ENCODE measurements around the gene AP2M1.

The AP2M1 gene

GRCh38 chr3:184174646-184175492, at the start of gene AP2M1:
Gene AP2M1, plus strand, starts transcription at chr3:184174855. Its CDS starts 2,139 bp downstream, at chr3:184176994.
- TF ChIP-seq CTCF (IDR thresholded peaks at IDR 0.05; ENCODE audit: extremely low read depth, insufficient read depth, missing control alignments): peak; percentile 17
- in situ Hi-C loops (cut with MboI; ENCODE audit: low pct_unique_long_range_greater_than_20kb, low sequenced_read_pairs, unreplicated experiment): no loop called here
- peak; percentile 98 for DNase-seq (ENCODE audit: low spot score)

- TF ChIP-seq CTCF (IDR thresholded peaks at IDR 0.05; ENCODE audit: extremely low read depth, insufficient read depth, missing control alignments): no peak
- DNase-seq (ENCODE audit: low spot score): no peak
- in situ Hi-C loops (cut with MboI; ENCODE audit: low pct_unique_long_range_greater_than_20kb, low sequenced_read_pairs, unreplicated experiment): no loop called here
These were observed 48.6 kb upstream of the AP2M1 start for GRCh38 chr3:184126006-184126405.

GRCh38 chr3:184129012-184129411, 45.6 kb upstream of the AP2M1 start:
- peak; percentile 45 for TF ChIP-seq CTCF (IDR thresholded peaks at IDR 0.05; ENCODE audit: extremely low read depth, insufficient read depth, missing control alignments)
- in situ Hi-C loops (cut with MboI; ENCODE audit: low pct_unique_long_range_greater_than_20kb, low sequenced_read_pairs, unreplicated experiment): no loop called here
- no peak for DNase-seq (ENCODE audit: low spot score)

GRCh38 chr3:184132945-184133344, 41.7 kb upstream of the AP2M1 start:
- TF ChIP-seq CTCF (IDR thresholded peaks at IDR 0.05; ENCODE audit: extremely low read depth, insufficient read depth, missing control alignments): no peak

GRCh38 chr3:184133840-184134745, 40.6 kb upstream of the AP2M1 start:
- DNase-seq (ENCODE audit: low spot score): peak; percentile 55
- no peak for TF ChIP-seq CTCF (IDR thresholded peaks at IDR 0.05; ENCODE audit: extremely low read depth, insufficient read depth, missing control alignments)
- in situ Hi-C loops (cut with MboI; ENCODE audit: low pct_unique_long_range_greater_than_20kb, low sequenced_read_pairs, unreplicated experiment): no loop called here

More at GRCh38 chr3:184132945-184133344, 41.7 kb upstream of the AP2M1 start:
- in situ Hi-C loops (cut with MboI; ENCODE audit: low pct_unique_long_range_greater_than_20kb, low sequenced_read_pairs, unreplicated experiment): no loop called here
- DNase-seq (ENCODE audit: low spot score): no peak

GRCh38 chr3:184134746-184135148, 39.9 kb upstream of the AP2M1 start:
- in situ Hi-C loops (cut with MboI; ENCODE audit: low pct_unique_long_range_greater_than_20kb, low sequenced_read_pairs, unreplicated experiment): no loop called here
- no peak for TF ChIP-seq CTCF (IDR thresholded peaks at IDR 0.05; ENCODE audit: extremely low read depth, insufficient read depth, missing control alignments)
- DNase-seq (ENCODE audit: low spot score): no peak
